HepG2 (cell line): ENCODE results near the gene CADM1. TPM values are rescaled to one million over a fixed set of nuclear protein-coding genes. Genes with fewer than 3 reads are reported as not detected.

ENCODE experiments used
- ATAC-seq: fragments of 200-7000 bp; cut with Tn5 transposase; 3 replicates; pipeline ENCODE4 v1.9.1; 2020; ENCODE audit warnings: mild to moderate bottlenecking, moderate library complexity
- BruUV-seq: library from RNA; stranded (reverse); fragments of 400-500 nt; replicated peaks from 2 replicates; lab custom pipeline; 2021; lab: Mats Ljungman, UMichigan
- CTCF ChIA-PET: fragments of 300-600 bp; formaldehyde crosslinking; extraction: SDS; loops from one replicate; lab custom pipeline; 2021; ENCODE audit warnings: low total read pairs, inconsistent platforms, low intra/inter-chr PET ratio; lab: Yijun Ruan, JAX
- POLR2A ChIA-PET: fragments of 350-600 bp; sonication (Branson Sonifier 250); formaldehyde crosslinking; loops from one replicate; lab custom pipeline; 2020; ENCODE audit warnings: antibody characterized with exemption, inconsistent platforms; lab: Yijun Ruan, JAX
- DNase-seq: peaks from one replicate; pipeline ENCODE4 v3.0.0-alpha.2; 2015; ENCODE audit warnings: low spot score
- FAIRE-seq: peaks from 3 replicates; lab custom pipeline; 2011; peaks lifted over from hg19 to GRCh38; lab: Jason Lieb, UNC
- H2AFZ ChIP-seq: one replicate; pipeline ENCODE4 v1.6.1; 2011; ENCODE audit warnings: low read length, inconsistent platforms
- H3K27ac ChIP-seq: fragments of 300-600 bp; 3 replicates; pipeline ENCODE4 v1.8.0; 2011; ENCODE audit warnings: mixed run types, mild to moderate bottlenecking, mixed read lengths, low read length, inconsistent platforms; ENCODE audit not compliant: insufficient read depth; ENCODE audit errors: extremely low read length
- H3K27me3 ChIP-seq, 2 experiments: fragments of 200-600 bp in 1 of 2; 2 replicates in 1 of 2; 3 replicates in 1 of 2; pipeline versions ENCODE4 v1.6.0 to v1.8.0; 2011; ENCODE audit warnings: low read length in 2 of 2, mild to moderate bottlenecking in 2 of 2, moderate library complexity in 2 of 2, inconsistent platforms in 1 of 2; ENCODE audit not compliant: insufficient read depth in 2 of 2, control insufficient read depth in 1 of 2
- H3K36me3 ChIP-seq, 2 experiments: fragments of 200-600 bp in 1 of 2; replicated peaks in 1 of 2; 2 replicates in 1 of 2; 3 replicates in 1 of 2; pipeline versions ENCODE4 v1.5.1 to v1.8.0; 2011; ENCODE audit warnings: low read length in 2 of 2, inconsistent platforms in 1 of 2; ENCODE audit not compliant: insufficient read depth in 2 of 2, control insufficient read depth in 1 of 2
- H3K4me1 ChIP-seq: 2 replicates; pipeline ENCODE4 v1.5.1; 2012; ENCODE audit warnings: low read length, inconsistent platforms; ENCODE audit not compliant: insufficient read depth
- H3K4me2 ChIP-seq: 2 replicates; pipeline ENCODE4 v1.6.0; 2011; ENCODE audit warnings: low read depth, low read length, inconsistent platforms
- H3K4me3 ChIP-seq, 3 experiments: fragments of 200-600 bp in 1 of 3; sonication (generic), shearing (Covaris generic) in 1 of 3; replicated peaks in 1 of 3; 2 replicates each; pipeline ENCODE4 v1.5.1; 2011 to 2016; ENCODE audit warnings: low read length in 3 of 3, inconsistent platforms in 2 of 3, low read depth in 2 of 3, mild to moderate bottlenecking in 2 of 3, control low read depth in 1 of 3, mixed read lengths in 1 of 3; ENCODE audit not compliant: insufficient read depth in 1 of 3
- H3K79me2 ChIP-seq: one replicate; pipeline ENCODE4 v1.6.1; 2011; ENCODE audit warnings: low read length, inconsistent platforms; ENCODE audit not compliant: insufficient read depth
- H3K9ac ChIP-seq: 2 replicates; pipeline ENCODE4 v1.6.0; 2011; ENCODE audit warnings: mild to moderate bottlenecking, low read depth, low read length, inconsistent platforms; ENCODE audit not compliant: insufficient read depth
- H3K9me3 ChIP-seq: 2 replicates; pipeline ENCODE4 v1.5.1; 2012; ENCODE audit warnings: mild to moderate bottlenecking, low read length
- H4K20me1 ChIP-seq: 2 replicates; pipeline ENCODE4 v1.6.0; 2011; ENCODE audit warnings: inconsistent platforms, mild to moderate bottlenecking, low read length, moderate library complexity; ENCODE audit not compliant: insufficient read depth
- CTCF ChIP-seq: sonication (generic); formaldehyde crosslinking; IDR thresholded peaks from 2 replicates; pipeline ENCODE4 v1.5.0; 2020; ENCODE audit warnings: mild to moderate bottlenecking, missing genetic modification reagents, moderate library complexity
- PLRG1 ChIP-seq: fragments of 450-650 bp; conservative IDR thresholded peaks from 2 replicates; pipeline ENCODE4 v1.6.1; 2016
- RAD51 ChIP-seq: fragments of 450-650 bp; IDR thresholded peaks from 2 replicates; pipeline ENCODE4 v1.6.1; 2016; ENCODE audit warnings: borderline replicate concordance
- SIX4 ChIP-seq: sonication (generic); formaldehyde crosslinking; IDR thresholded peaks from 2 replicates; pipeline ENCODE4 v1.4.0; 2020; ENCODE audit warnings: missing genetic modification reagents
- SMAD1 ChIP-seq: sonication (generic); formaldehyde crosslinking; IDR thresholded peaks from 2 replicates; pipeline ENCODE4 v1.4.0; 2020; ENCODE audit warnings: missing genetic modification reagents, low read depth, mild to moderate bottlenecking, borderline replicate concordance
- SMC3 ChIP-seq: IDR thresholded peaks from 2 replicates; pipeline ENCODE4 v1.6.1; 2011; ENCODE audit warnings: low read length, improper control_type of control experiment
- SP140L ChIP-seq: sonication (generic); formaldehyde crosslinking; IDR thresholded peaks from 2 replicates; pipeline ENCODE4 v1.4.0; 2020; ENCODE audit warnings: missing genetic modification reagents, borderline replicate concordance
- STAG1 ChIP-seq: sonication (generic); formaldehyde crosslinking; IDR thresholded peaks from 2 replicates; pipeline ENCODE4 v1.4.0; 2020; ENCODE audit warnings: missing genetic modification reagents
- TBL1XR1 ChIP-seq: fragments of 150-350 bp; IDR thresholded peaks from 2 replicates; pipeline ENCODE4 v1.6.1; 2014; ENCODE audit warnings: borderline replicate concordance, low read length; ENCODE audit not compliant: partially characterized antibody
- TIGD3 ChIP-seq: sonication (generic); formaldehyde crosslinking; IDR thresholded peaks from 2 replicates; pipeline ENCODE4 v1.5.1; 2020; ENCODE audit warnings: mild to moderate bottlenecking, missing genetic modification reagents, borderline replicate concordance
- XRCC5 ChIP-seq: fragments of 200-400 bp; formaldehyde crosslinking; optimal IDR thresholded peaks from 2 replicates; pipeline ENCODE3; 2017; ENCODE audit warnings: mild to moderate bottlenecking, low read length
- ZBTB44 ChIP-seq: sonication (generic); formaldehyde crosslinking; IDR thresholded peaks from 2 replicates; pipeline ENCODE4 v1.4.0; 2020; ENCODE audit warnings: missing genetic modification reagents
- ZBTB7B ChIP-seq: sonication (generic); formaldehyde crosslinking; IDR thresholded peaks from 2 replicates; pipeline ENCODE4 v1.4.0; 2020; ENCODE audit warnings: missing genetic modification reagents
- ZNF138 ChIP-seq: sonication (generic); formaldehyde crosslinking; IDR thresholded peaks from 2 replicates; pipeline ENCODE4 v1.5.0; 2020; ENCODE audit warnings: mild to moderate bottlenecking, low read depth, missing genetic modification reagents
- ZNF510 ChIP-seq: sonication (generic); formaldehyde crosslinking; IDR thresholded peaks from 2 replicates; pipeline ENCODE4 v1.4.0; 2020; ENCODE audit warnings: low read depth, mild to moderate bottlenecking, missing genetic modification reagents
- ZNF761 ChIP-seq: sonication (generic); formaldehyde crosslinking; conservative IDR thresholded peaks from 2 replicates; pipeline ENCODE4 v1.4.0; 2020; ENCODE audit warnings: mild to moderate bottlenecking, missing genetic modification reagents
- WGBS: methylation state at CpG from one replicate; pipeline ENCODE4 v1.1.6; 2017; ENCODE audit warnings: low lambda C conversion rate; 5-methylcytosine and 5-hydroxymethylcytosine counted together
- in situ Hi-C: cut with HindIII; loops from 2 replicates; pipeline ENCODE4 v1.10.0; 2017; ENCODE audit warnings: low pct_unique_long_range_greater_than_20kb; ENCODE audit not compliant: extremely low pct_ligation_motif_present
- intact Hi-C: fragments of 100-400 bp; cut with micrococcal nuclease; formaldehyde crosslinking; loops from one replicate; pipeline ENCODE4 v1.10.0; 2022; ENCODE audit not compliant: unreplicated experiment
- polyA plus RNA-seq, 8 experiments: library from polyadenylated mRNA; depleted of rRNA in 3 of 8; stranded (reverse) in 7 of 8; unstranded in 1 of 8; fragments of >200 nt; fragmentation: Illumina TruSeq in 4 of 8; extraction: Trizol in 4 of 8; gene quantifications; 2 replicates each; pipeline versions ENCODE4 v1.2.1 to v1.2.3, GENCODE V29; 2011 to 2016; ENCODE audit warnings: low read depth in 4 of 8, missing spikeins in 1 of 8, mixed read lengths in 1 of 8; ENCODE audit not compliant: insufficient read depth in 1 of 8
- total RNA-seq, 5 experiments: library from RNA; depleted of rRNA; stranded (reverse); fragments of >200 nt; fragmentation: Illumina TruSeq; extraction: Trizol; gene quantifications; 2 replicates each; pipeline ENCODE4 v1.2.3, GENCODE V29; 2016; ENCODE audit warnings: low read depth in 1 of 5
- TF ChIP-seq, protein P1 (sequence below): sonication (generic); formaldehyde crosslinking; IDR thresholded peaks from 2 replicates; pipeline ENCODE4 v1.4.0; 2020; ENCODE audit warnings: mild to moderate bottlenecking, missing genetic modification reagents, borderline replicate concordance

CADM1 gene
- total and polyA plus RNA-seq, 2 of the 13 experiments (the other 11 are each of a cell fraction or from before 2014, with no cell fraction given) = 71.3 to 122 TPM

DNA sequence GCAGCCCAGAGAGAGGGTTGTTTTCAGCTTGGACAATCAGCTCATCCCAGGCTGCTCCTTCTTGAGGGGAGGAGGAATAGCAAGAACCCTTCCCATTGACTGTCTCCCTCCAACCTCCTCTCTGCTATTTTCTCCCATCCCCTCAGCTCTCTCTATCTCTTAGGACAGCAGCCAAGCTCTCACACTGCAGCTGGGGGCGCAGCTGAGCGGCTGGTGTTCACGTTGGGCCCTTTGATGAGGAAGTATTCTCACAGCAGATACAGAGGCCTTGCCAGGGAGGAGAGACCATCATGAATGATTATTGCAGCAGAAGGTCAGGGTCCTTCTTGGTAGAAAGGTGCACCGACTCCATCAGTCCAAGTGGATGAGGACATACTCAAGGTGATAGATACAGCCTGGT is 26.5 kb upstream of the CADM1 start:
- Histone ChIP-seq H3K9me3 (no peaks in the 10 kb centered on the region), H3K79me2 (no peaks in the 10 kb centered on the region), H3K27ac (no peak overlapping the region), H2AFZ (no peak overlapping the region), H3K4me3 (no peak overlapping the region), H4K20me1 (no peaks in the 10 kb centered on the region), H3K4me2 (no peak overlapping the region), H3K9ac (no peak overlapping the region), H3K36me3 (no peaks in the 10 kb centered on the region), H3K27me3 (peaks cover 0 to 11% of the 10 kb centered on the region in 2 experiments; a peak in 1 of 5 replicates), H3K4me1 (peaks cover 16% of the 10 kb centered on the region)
- in situ Hi-C loops (no loop called here), intact Hi-C loops (no loop called here)
- DNase-seq (no peak), FAIRE-seq (no peak), ATAC-seq (peak; percentile 95)
- ChIA-PET POLR2A (no interaction called here), CTCF (no interaction called here)
- 6% methylated on average over 4 of the region's 4 CpGs for WGBS
- BruUV-seq = no TSS peak
- TF ChIP-seq SMAD1 (CRISPR knock-in tag) = no peak
- no peak for TF ChIP-seq ZBTB7B (CRISPR knock-in tag)
- peak; percentile 60 for TF ChIP-seq STAG1 (CRISPR knock-in tag)
- no peak for TF ChIP-seq SIX4
- peak; percentile 87 for TF ChIP-seq XRCC5
- no peak for TF ChIP-seq TBL1XR1
- no peak for TF ChIP-seq ZNF510 (CRISPR knock-in tag)
- no peak for TF ChIP-seq ZNF761 (CRISPR knock-in tag)
- TF ChIP-seq TIGD3 (CRISPR knock-in tag) = no peak
- TF ChIP-seq ZBTB44 (CRISPR knock-in tag) = no peak
- peak; percentile 69 for TF ChIP-seq CTCF (CRISPR knock-in tag)
- TF ChIP-seq, protein P1, sequence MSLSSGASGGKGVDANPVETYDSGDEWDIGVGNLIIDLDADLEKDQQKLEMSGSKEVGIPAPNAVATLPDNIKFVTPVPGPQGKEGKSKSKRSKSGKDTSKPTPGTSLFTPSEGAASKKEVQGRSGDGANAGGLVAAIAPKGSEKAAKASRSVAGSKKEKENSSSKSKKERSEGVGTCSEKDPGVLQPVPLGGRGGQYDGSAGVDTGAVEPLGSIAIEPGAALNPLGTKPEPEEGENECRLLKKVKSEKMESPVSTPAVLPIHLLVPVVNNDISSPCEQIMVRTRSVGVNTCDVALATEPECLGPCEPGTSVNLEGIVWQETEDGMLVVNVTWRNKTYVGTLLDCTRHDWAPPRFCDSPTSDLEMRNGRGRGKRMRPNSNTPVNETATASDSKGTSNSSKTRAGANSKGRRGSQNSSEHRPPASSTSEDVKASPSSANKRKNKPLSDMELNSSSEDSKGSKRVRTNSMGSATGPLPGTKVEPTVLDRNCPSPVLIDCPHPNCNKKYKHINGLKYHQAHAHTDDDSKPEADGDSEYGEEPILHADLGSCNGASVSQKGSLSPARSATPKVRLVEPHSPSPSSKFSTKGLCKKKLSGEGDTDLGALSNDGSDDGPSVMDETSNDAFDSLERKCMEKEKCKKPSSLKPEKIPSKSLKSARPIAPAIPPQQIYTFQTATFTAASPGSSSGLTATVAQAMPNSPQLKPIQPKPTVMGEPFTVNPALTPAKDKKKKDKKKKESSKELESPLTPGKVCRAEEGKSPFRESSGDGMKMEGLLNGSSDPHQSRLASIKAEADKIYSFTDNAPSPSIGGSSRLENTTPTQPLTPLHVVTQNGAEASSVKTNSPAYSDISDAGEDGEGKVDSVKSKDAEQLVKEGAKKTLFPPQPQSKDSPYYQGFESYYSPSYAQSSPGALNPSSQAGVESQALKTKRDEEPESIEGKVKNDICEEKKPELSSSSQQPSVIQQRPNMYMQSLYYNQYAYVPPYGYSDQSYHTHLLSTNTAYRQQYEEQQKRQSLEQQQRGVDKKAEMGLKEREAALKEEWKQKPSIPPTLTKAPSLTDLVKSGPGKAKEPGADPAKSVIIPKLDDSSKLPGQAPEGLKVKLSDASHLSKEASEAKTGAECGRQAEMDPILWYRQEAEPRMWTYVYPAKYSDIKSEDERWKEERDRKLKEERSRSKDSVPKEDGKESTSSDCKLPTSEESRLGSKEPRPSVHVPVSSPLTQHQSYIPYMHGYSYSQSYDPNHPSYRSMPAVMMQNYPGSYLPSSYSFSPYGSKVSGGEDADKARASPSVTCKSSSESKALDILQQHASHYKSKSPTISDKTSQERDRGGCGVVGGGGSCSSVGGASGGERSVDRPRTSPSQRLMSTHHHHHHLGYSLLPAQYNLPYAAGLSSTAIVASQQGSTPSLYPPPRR = no peak
- no peak for TF ChIP-seq RAD51
- TF ChIP-seq ZNF138 = no peak
- no peak for TF ChIP-seq PLRG1
- peak; percentile 64 for TF ChIP-seq SMC3
- no peak for TF ChIP-seq SP140L (CRISPR knock-in tag)
